ENCODE data around the gene MAPK14.
"Not testable (repeated sequence)": the region's sequence is repeated elsewhere in the genome, so short reads cannot be mapped to it uniquely, and the experiment has no call there.

Gene MAPK14

GRCh38 chr6:36027501-36028087 lies at the start of gene MAPK14:
TSS of gene MAPK14 (plus strand) at chr6:36027808. CDS start at chr6:36028158, 350 bp downstream.
- ATAC-seq (replicated peaks) (peak; percentile 89 to 93), DNase-seq (peak; percentile 98)
- Mint-ChIP-seq H3K4me1 (peaks cover 19 to 34% of the 10 kb centered on the region in 2 donors), H3K9me3 (no peaks in the 10 kb centered on the region), H3K4me3 (peak within 1 kb of the TSS; percentile 90 to 95), H3K27ac (peak within 1 kb of the TSS; percentile 96), H3K36me3 (peaks cover 2 to 4% of the 10 kb centered on the region in 2 donors), H3K27me3 (peaks cover 21% of the 10 kb centered on the region in 2 donors)

- H3K4me3 Mint-ChIP-seq; DNase-seq; H3K27ac Mint-ChIP-seq; ATAC-seq (replicated peaks); H3K27me3 Mint-ChIP-seq; H3K9me3 Mint-ChIP-seq; H3K36me3 Mint-ChIP-seq; H3K4me1 Mint-ChIP-seq: not testable (repeated sequence)
Measured at GRCh38 chr6:35980126-35980525, 47.5 kb upstream of the MAPK14 start.

GRCh38 chr6:35980991-35981645 lies 46.5 kb upstream of the MAPK14 start:
- Mint-ChIP-seq H3K27me3 (peaks cover 4 to 6% of the 10 kb centered on the region in 2 donors), H3K27ac (no peak overlapping the region), H3K4me1 (peaks cover 6 to 9% of the 10 kb centered on the region in 2 donors), H3K9me3 (no peaks in the 10 kb centered on the region), H3K4me3 (no peak overlapping the region), H3K36me3 (no peaks in the 10 kb centered on the region)
- ATAC-seq (replicated peaks): no peak
- DNase-seq: no peak

GRCh38 chr6:35984701-35985100 lies 42.9 kb upstream of the MAPK14 start:
- H3K4me3 Mint-ChIP-seq: no peak overlapping the region
- ATAC-seq (replicated peaks) (no peak), DNase-seq (no peak)
- H3K4me1 Mint-ChIP-seq: peaks cover 6 to 9% of the 10 kb centered on the region in 2 donors
- no peak overlapping the region for H3K27ac Mint-ChIP-seq
- H3K36me3 Mint-ChIP-seq: no peaks in the 10 kb centered on the region
- H3K9me3 Mint-ChIP-seq: no peaks in the 10 kb centered on the region
- H3K27me3 Mint-ChIP-seq: peaks cover 0 to 4% of the 10 kb centered on the region in 2 donors

- H3K9me3 Mint-ChIP-seq; ATAC-seq (replicated peaks); H3K27ac Mint-ChIP-seq; DNase-seq; H3K27me3 Mint-ChIP-seq; H3K36me3 Mint-ChIP-seq; H3K4me1 Mint-ChIP-seq; H3K4me3 Mint-ChIP-seq: not testable (repeated sequence)
Measured at GRCh38 chr6:35988047-35988446, 39.6 kb upstream of the MAPK14 start.

- Mint-ChIP-seq H3K27me3 (peaks cover 7 to 8% of the 10 kb centered on the region in 2 donors), H3K27ac (no peak overlapping the region), H3K4me1 (no peaks in the 10 kb centered on the region), H3K36me3 (no peaks in the 10 kb centered on the region), H3K9me3 (no peaks in the 10 kb centered on the region), H3K4me3 (no peak overlapping the region)
- DNase-seq: no peak
- no peak for ATAC-seq (replicated peaks)
Measured at GRCh38 chr6:35993150-35993549, 34.5 kb upstream of the MAPK14 start.

GRCh38 chr6:36000451-36000850 lies 27.2 kb upstream of the MAPK14 start:
- DNase-seq: no peak
- Mint-ChIP-seq H3K4me3 (no peak overlapping the region), H3K9me3 (no peaks in the 10 kb centered on the region), H3K27me3 (peaks cover 4 to 8% of the 10 kb centered on the region in 2 donors), H3K27ac (no peak overlapping the region), H3K36me3 (no peaks in the 10 kb centered on the region), H3K4me1 (no peaks in the 10 kb centered on the region)
- ATAC-seq (replicated peaks): no peak

- Mint-ChIP-seq H3K27ac (no peak overlapping the region), H3K9me3 (no peaks in the 10 kb centered on the region), H3K27me3 (peaks cover 5 to 12% of the 10 kb centered on the region in 2 donors), H3K4me3 (no peak overlapping the region), H3K4me1 (no peaks in the 10 kb centered on the region), H3K36me3 (no peaks in the 10 kb centered on the region)
- no peak for DNase-seq
- ATAC-seq (replicated peaks): no peak
Measured at GRCh38 chr6:36015666-36016065, 11.9 kb upstream of the MAPK14 start.

GRCh38 chr6:36018339-36018738 lies 9.3 kb upstream of the MAPK14 start:
- Mint-ChIP-seq H3K27me3 (peaks cover 5 to 12% of the 10 kb centered on the region in 2 donors), H3K27ac (no peak overlapping the region), H3K9me3 (no peaks in the 10 kb centered on the region), H3K4me3 (no peak overlapping the region), H3K36me3 (no peaks in the 10 kb centered on the region), H3K4me1 (no peaks in the 10 kb centered on the region)
- ATAC-seq (replicated peaks): no peak
- DNase-seq: no peak

- H3K9me3 Mint-ChIP-seq: no peaks in the 10 kb centered on the region
Measured at GRCh38 chr6:36019167-36019566, 8.4 kb upstream of the MAPK14 start.

GRCh38 chr6:36020154-36020553 lies 7.5 kb upstream of the MAPK14 start:
- H3K27me3 Mint-ChIP-seq: peaks cover 13 to 25% of the 10 kb centered on the region in 2 donors
- DNase-seq: no peak
- H3K4me3 Mint-ChIP-seq: no peak overlapping the region
- no peaks in the 10 kb centered on the region for H3K9me3 Mint-ChIP-seq
- H3K36me3 Mint-ChIP-seq: no peaks in the 10 kb centered on the region
- no peak overlapping the region for H3K27ac Mint-ChIP-seq
- ATAC-seq (replicated peaks): no peak
- H3K4me1 Mint-ChIP-seq: peaks cover 4 to 7% of the 10 kb centered on the region in 2 donors

More at GRCh38 chr6:36019167-36019566, 8.4 kb upstream of the MAPK14 start:
- no peaks in the 10 kb centered on the region for H3K36me3 Mint-ChIP-seq
- DNase-seq (no peak), ATAC-seq (replicated peaks) (no peak)
- peaks cover 10 to 19% of the 10 kb centered on the region in 2 donors for H3K27me3 Mint-ChIP-seq
- H3K4me3 Mint-ChIP-seq: no peak overlapping the region
- no peak overlapping the region for H3K27ac Mint-ChIP-seq
- peaks cover 4 to 6% of the 10 kb centered on the region in 2 donors for H3K4me1 Mint-ChIP-seq

GRCh38 chr6:36023996-36024795 lies 3.4 kb upstream of the MAPK14 start, which contains the start of gene SLC26A8:
TSS of gene SLC26A8 (minus strand) at chr6:36024641. CDS start at chr6:36019707, 4,934 bp downstream.
- H3K27me3 Mint-ChIP-seq: peaks cover 21% of the 10 kb centered on the region in 2 donors
- peaks cover 0 to 2% of the 10 kb centered on the region in 2 donors for H3K36me3 Mint-ChIP-seq
- H3K27ac Mint-ChIP-seq: no peak within 1 kb of the TSS
- DNase-seq (no peak), ATAC-seq (replicated peaks) (no peak)
- no peaks in the 10 kb centered on the region for H3K9me3 Mint-ChIP-seq
- peaks cover 7 to 12% of the 10 kb centered on the region in 2 donors for H3K4me1 Mint-ChIP-seq
- peak within 1 kb of the TSS; percentile 27 to 45 for H3K4me3 Mint-ChIP-seq

- Mint-ChIP-seq H3K4me1 (peaks cover 10 to 21% of the 10 kb centered on the region in 2 donors), H3K4me3 (no peak overlapping the region), H3K27ac (no peak overlapping the region), H3K36me3 (peaks cover 0 to 2% of the 10 kb centered on the region in 2 donors), H3K27me3 (peaks cover 21% of the 10 kb centered on the region in 2 donors), H3K9me3 (no peaks in the 10 kb centered on the region)
- ATAC-seq (replicated peaks) (no peak), DNase-seq (no peak)
Measured at GRCh38 chr6:36025260-36025931, 2.2 kb upstream of the MAPK14 start.

- no peak for ATAC-seq (replicated peaks)
- no peak for DNase-seq
- Mint-ChIP-seq H3K36me3 (peaks cover 0 to 2% of the 10 kb centered on the region in 2 donors), H3K4me3 (no peak overlapping the region), H3K4me1 (peaks cover 12 to 21% of the 10 kb centered on the region in 2 donors), H3K9me3 (no peaks in the 10 kb centered on the region), H3K27me3 (peaks cover 21% of the 10 kb centered on the region in 2 donors), H3K27ac (no peak overlapping the region)
Measured at GRCh38 chr6:36025932-36026327, 1.7 kb upstream of the MAPK14 start.
